Measurements from ENCODE around the gene COPE. TPM values are rescaled to one million over a fixed set of nuclear protein-coding genes. Genes with fewer than 3 reads are reported as not detected.

COPE gene
- total and polyA plus RNA-seq, 10 donors = 135 to 261 (median 180) TPM

DNA sequence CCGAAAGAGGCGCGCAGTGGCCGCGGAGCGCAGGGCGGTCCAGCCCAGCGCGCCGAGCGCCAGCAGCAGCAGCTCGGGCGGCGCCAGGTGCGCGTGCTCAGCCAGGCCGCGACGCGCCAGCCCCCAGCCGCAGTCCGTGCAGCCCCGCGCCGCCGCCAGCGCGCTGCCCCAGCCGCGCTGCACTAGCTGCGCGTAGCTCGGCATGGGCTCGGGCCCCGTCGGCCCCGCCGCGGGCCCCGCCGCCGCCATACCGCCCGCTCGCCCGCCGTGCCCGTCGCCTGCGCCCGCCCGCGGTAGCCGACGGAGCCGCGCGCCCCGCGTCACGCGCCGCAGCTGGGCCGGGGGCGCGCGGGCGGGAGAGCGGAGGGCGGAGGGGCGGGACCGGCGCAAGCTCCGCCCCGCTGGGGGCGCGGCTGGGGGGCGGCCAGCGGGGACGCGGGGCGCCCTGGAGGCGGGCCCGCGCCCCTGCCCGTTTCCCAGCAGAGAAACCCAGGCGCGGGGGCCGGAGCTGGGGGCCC is 23.3 kb downstream of the COPE start, which contains the start of gene CERS1:
CERS1 (minus strand) TSS at position 335 of the 518 bp plus-strand sequence; CDS start at position 249, 86 bp downstream.
- no peak for DNase-seq
- Histone ChIP-seq H3K4me1 (peaks cover 7 to 29% (median 17%) of the 10 kb centered on the region in 6 donors), H3K27me3 (replicated peaks in 1 of 7) (peaks cover 4 to 58% (median 28%) of the 10 kb centered on the region in 7 donors), H3K36me3 (peaks cover 0 to 29% (median 22%) of the 10 kb centered on the region in 6 donors), H3K9me3 (no peaks in the 10 kb centered on the region), H3K27ac (no peak within 1 kb of the TSS), H3K4me3 (peak within 1 kb of the TSS; percentile 12 to 67 (median 33))
- intact Hi-C loops (cut with DNase I; ENCODE audit: low total_unique reads) = no loop called here
- no peak for TF ChIP-seq POLR2A (IDR thresholded peaks at IDR 0.05)
- TF ChIP-seq POLR2AphosphoS5 (IDR thresholded peaks at IDR 0.05) = no peak
- TF ChIP-seq, protein P1, sequence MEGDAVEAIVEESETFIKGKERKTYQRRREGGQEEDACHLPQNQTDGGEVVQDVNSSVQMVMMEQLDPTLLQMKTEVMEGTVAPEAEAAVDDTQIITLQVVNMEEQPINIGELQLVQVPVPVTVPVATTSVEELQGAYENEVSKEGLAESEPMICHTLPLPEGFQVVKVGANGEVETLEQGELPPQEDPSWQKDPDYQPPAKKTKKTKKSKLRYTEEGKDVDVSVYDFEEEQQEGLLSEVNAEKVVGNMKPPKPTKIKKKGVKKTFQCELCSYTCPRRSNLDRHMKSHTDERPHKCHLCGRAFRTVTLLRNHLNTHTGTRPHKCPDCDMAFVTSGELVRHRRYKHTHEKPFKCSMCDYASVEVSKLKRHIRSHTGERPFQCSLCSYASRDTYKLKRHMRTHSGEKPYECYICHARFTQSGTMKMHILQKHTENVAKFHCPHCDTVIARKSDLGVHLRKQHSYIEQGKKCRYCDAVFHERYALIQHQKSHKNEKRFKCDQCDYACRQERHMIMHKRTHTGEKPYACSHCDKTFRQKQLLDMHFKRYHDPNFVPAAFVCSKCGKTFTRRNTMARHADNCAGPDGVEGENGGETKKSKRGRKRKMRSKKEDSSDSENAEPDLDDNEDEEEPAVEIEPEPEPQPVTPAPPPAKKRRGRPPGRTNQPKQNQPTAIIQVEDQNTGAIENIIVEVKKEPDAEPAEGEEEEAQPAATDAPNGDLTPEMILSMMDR (IDR thresholded peaks at IDR 0.05 in 8 of 11, conservative IDR thresholded peaks at IDR 0.05 in 3 of 11) = no peak
- 0 to 1% (median 1%) methylated on average over 37 to 89 of the region's 89 CpGs; no CpG with 5 or more reads in 1 of the 5 donors for WGBS, 5 donors

DNA sequence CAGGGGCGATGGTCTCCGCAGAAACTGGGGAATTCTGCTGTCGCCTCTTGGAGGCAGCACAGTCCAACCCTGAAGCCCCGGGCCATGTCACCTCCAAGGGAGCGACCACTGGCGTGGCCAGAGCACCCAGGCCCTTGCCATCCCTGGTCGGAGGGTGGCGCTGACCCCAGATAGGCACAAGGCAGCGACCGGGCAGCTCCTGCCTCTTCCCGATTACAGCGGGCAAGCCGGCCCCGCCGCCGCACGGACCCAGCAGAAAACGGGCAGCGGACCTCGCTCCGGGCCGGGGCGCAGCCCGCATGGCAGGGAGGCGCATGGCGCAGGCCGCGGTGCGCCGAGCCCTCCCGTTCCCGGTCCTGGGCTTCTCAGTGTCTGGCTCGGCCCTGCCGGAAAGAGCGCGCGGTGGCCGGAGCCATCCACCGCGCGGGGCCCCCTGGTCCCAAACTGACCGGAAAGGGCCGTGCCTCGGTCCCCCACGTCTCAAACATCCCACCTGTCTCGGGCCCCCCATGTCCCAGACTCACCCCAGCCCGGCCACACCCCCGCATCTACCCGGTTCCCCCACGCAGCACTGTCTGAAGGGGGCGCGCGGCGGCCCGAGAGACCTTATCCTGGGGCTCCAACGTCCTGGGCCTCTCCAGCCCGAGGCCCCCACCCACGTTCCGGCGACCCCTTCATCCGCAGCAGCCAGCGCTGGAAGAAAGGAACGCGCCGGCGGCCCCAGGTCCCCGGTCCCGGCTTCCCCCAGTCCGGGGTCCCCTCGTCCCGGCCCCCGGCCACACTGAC is 24.0 kb downstream of the COPE start:
- H3K36me3 ChIP-seq = peaks cover 0 to 23% (median 16%) of the 10 kb centered on the region in 6 donors
- DNase-seq = peak; percentile 75
- peak overlapping the region; percentile 12 to 67 (median 33) for H3K4me3 ChIP-seq
- intact Hi-C loops (cut with DNase I; ENCODE audit: low total_unique reads) = no loop called here
- no peak overlapping the region for H3K27ac ChIP-seq
- no peak for TF ChIP-seq POLR2A (IDR thresholded peaks at IDR 0.05)
- TF ChIP-seq, protein P1 (IDR thresholded peaks at IDR 0.05 in 8 of 11, conservative IDR thresholded peaks at IDR 0.05 in 3 of 11) = peak in 7 of 11 experiments; percentile 9 to 39 (median 27)
- peak in 1 of 3 donors; percentile 12 for TF ChIP-seq POLR2AphosphoS5 (IDR thresholded peaks at IDR 0.05)
- H3K27me3 ChIP-seq (replicated peaks in 1 of 7) = peaks cover 4 to 58% (median 28%) of the 10 kb centered on the region in 7 donors
- peaks cover 7 to 29% (median 17%) of the 10 kb centered on the region in 6 donors for H3K4me1 ChIP-seq
- WGBS, 5 donors = 1 to 2% (median 1%) methylated on average over 26 to 72 of the region's 72 CpGs
- H3K9me3 ChIP-seq = no peaks in the 10 kb centered on the region

DNA sequence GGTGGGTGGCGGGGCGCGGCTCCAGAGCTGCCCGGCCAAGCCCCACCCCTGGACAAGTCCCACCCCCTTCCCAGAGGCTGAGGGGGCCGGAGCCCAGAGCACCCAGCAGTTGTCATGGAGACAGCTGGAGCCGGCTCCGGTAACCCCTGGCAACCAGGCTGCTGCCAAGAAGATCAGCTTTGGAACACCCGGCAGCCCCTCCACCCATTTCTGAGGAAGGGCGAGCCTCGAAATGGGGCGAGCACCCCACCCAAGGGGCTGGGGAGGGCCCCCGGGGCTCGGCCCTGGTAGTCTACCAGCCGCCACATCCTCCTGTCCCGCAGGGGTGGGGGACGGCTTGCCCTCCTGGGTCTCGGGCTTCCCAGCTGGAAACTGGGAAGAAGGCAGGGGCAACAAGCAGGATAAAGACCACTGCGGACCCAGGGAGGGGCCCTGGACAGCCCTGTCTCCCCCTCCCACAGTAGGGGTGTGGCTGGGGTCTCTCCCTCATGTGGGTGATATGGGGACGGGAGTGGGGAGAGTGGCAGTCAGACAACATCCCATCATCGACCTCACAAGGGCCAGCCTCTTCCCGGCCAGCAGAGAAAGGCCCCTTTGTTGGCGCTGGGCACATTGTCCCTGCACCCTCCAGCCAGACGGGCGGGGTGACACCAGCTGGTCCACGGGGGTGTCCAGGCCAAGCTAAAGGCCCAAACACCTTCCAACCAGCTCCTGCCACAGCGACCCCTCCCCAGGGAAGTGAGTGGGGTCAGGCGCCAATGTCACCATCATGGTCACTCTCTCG is 24.7 kb downstream of the COPE start:
- Histone ChIP-seq H3K4me1 (peaks cover 7 to 29% (median 17%) of the 10 kb centered on the region in 6 donors), H3K36me3 (peaks cover 0 to 15% (median 8%) of the 10 kb centered on the region in 6 donors), H3K27me3 (replicated peaks in 1 of 7) (peaks cover 4 to 62% (median 28%) of the 10 kb centered on the region in 7 donors), H3K4me3 (peak overlapping the region in 4 of 8 donors; percentile 32 to 67 (median 42)), H3K9me3 (no peaks in the 10 kb centered on the region), H3K27ac (no peak overlapping the region)
- TF ChIP-seq POLR2AphosphoS5 (IDR thresholded peaks at IDR 0.05) (no peak), POLR2A (IDR thresholded peaks at IDR 0.05) (no peak)
- TF ChIP-seq, protein P1 (IDR thresholded peaks at IDR 0.05 in 8 of 11, conservative IDR thresholded peaks at IDR 0.05 in 3 of 11) = no peak
- peak; percentile 45 for DNase-seq
- 11 to 23% (median 21%) methylated on average over 10 to 28 of the region's 28 CpGs for WGBS, 5 donors
- intact Hi-C loops (cut with DNase I; ENCODE audit: low total_unique reads) = no loop called here

Measured in spleen (tissue), 11 donors.